GM19099 (cell line): Measurements from ENCODE around the gene PLB1.

Source experiments
- POLR2A ChIP-seq: IDR thresholded peaks from 3 replicates; pipeline ENCODE4 v1.6.1; 2011; ENCODE audit warnings: low read depth; ENCODE audit not compliant: insufficient read length; ENCODE audit errors: extremely low read depth

The PLB1 gene

GRCh38 chr2:28662468-28663181, 166.8 kb downstream of the PLB1 start:
- no peak for TF ChIP-seq POLR2A

DNA sequence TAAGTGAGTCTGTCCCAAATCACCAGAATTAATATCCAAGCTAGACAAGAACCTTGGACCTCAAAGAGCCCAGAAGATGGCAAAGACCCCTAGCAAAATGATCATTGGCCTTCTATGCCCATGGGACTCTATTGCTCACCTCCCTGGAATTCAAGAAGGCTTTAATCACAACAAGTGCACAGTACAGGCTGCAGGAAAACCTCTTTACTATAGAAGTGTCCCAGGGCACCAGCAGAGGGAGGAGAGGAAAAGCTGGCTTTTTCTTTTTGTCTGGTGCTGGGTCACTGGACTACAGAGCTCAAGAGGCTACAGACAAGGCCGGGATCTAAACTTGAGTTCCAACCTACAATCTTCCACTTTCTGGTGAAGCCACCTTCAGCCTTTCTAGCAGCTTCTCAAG, 167.5 kb downstream of the PLB1 start:
- no peak for TF ChIP-seq POLR2A

- no peak for TF ChIP-seq POLR2A
Measured at GRCh38 chr2:28664120-28664842, 168.4 kb downstream of the PLB1 start.

DNA sequence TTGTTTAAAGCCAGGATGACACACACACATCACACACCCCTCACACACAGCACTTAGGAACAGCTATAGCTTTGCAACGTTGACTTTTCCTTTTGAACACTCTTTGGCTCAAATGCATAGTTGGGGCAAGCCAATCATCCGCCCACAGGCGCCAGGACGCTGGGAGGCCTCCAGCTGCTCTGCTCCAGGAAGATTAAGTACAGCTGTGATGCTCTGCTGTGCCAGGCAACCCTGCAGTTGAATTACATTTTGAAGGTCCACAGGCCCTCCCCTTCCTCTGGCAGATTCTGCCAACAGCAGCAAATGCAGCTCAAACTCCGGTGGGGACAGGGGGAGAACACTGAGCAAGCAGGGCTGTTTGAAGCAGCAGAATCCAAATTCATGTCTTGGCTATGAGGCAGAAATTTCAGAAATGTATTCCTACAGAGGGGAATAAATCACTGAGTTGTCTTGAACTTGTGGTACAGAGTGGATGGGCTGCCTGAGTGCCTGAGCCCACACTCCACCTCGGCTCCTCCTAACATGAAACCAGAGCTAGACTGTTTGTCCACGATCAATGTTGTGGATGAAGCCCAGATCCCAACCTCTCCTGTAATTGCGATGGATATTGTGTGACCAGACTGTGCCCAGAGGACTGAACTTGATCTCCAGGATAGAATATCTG, 169.3 kb downstream of the PLB1 start:
- TF ChIP-seq POLR2A, result no peak

DNA sequence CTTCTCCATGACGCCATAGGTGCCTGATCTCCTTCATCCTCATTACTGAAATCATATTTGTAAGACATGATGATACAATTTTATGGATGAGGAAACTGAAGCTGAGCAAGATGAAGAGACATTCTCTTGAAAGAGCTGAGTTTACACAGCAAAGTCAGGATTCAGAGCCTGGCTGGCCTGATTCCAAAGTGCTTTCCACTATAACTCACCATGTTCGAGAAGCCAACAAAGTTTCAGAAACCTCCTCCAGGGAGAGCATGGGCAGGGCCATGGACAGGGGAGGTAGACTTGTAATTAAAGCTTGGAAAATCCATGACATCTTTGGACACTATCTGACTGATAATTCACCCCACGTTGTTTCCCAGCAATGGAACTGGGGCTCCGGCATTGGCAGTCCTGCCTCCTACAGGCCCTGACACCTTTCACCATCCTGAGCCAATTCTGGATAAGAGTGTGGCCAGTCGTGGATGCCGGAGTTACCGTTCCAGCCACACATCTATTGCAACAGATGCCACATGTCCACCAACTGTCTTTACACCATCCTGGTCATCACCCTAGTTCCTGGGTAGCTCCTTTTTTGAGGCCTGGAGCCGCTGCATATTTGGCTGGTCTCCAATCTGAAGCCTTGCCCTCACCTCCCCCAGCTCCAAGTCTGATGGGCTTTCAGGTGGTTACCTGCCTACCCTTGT, 170.8 kb downstream of the PLB1 start:
- no peak for TF ChIP-seq POLR2A

DNA sequence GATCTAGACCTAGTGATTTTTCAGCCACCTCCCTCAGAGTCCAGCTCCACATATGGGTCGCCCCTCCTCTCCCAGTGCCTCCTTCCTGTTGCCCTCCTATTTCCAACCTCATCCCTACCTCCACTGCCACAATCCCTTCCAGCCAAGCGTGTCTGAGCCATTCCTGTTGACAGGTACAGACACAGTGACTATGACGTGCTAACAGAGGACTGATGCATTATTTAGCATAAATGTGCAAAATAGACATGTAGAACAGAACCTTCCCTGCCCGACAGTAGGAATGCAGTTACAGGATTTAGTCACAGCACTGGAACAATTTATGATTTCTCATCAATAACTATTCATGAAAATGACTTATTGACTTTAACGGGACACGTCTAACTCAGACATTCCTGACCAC, 171.4 kb downstream of the PLB1 start:
- TF ChIP-seq POLR2A, result no peak

- no peak for TF ChIP-seq POLR2A
Measured at GRCh38 chr2:28668106-28668814, 172.4 kb downstream of the PLB1 start.

DNA sequence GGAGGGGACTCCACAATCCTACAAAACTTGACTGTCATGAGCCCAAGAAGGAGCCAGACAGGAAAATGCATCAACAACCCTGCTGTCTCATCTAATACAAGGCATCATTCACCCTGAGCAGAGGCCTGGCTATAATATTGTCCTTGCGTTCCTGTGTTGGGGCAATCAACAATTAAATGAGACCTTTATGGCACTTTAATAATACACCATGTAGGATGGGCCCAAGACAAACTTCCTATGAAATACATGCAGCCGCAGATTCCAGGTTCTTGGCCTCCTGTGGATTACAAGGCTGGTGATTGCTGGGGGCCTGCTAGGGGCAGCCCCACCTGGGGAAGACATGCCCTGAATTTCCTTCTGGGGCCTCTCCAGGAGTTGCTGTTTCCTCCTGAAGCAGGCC, 173.0 kb downstream of the PLB1 start:
- no peak for TF ChIP-seq POLR2A

DNA sequence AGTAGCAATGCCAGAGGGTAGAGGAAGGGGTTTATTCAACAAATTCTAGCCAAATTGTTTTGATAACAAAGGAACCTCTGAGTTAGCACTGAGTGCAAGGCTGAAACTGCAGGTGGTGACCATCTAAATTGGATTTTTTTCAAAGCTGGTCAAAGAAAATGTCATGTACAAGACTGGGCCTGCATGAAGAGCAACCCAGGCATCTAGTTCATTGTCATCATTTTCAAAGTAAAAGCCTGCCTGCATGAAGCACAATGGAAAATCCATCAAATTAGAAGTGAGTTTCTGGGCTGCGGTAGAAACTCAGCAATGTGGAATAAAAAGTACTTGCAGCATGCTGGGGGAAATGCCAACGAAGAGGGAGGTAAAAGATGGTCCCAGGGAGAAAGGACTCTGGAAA, 175.0 kb downstream of the PLB1 start:
- no peak for TF ChIP-seq POLR2A

GRCh38 chr2:28673338-28673737, 177.5 kb downstream of the PLB1 start:
- TF ChIP-seq POLR2A, result no peak

GRCh38 chr2:28674062-28674712, 178.3 kb downstream of the PLB1 start:
- no peak for TF ChIP-seq POLR2A

GRCh38 chr2:28674713-28675068, 178.8 kb downstream of the PLB1 start:
- no peak for TF ChIP-seq POLR2A

- TF ChIP-seq POLR2A, result no peak
Measured at GRCh38 chr2:28676152-28676835, 180.4 kb downstream of the PLB1 start.
